NCI-H1048 (cell line): ENCODE results near the gene GIGYF2.
"Not testable (repeated sequence)": the region's sequence is repeated elsewhere in the genome, so short reads cannot be mapped to it uniquely, and the experiment has no call there.

Experiments used
- DNase-seq: peaks from one replicate; lab custom pipeline; 2025; lab: John Stamatoyannopoulos, UW

The GIGYF2 gene

GRCh38 chr2:232896111-232896510 is 199.0 kb downstream of the GIGYF2 start:
- no peak for DNase-seq

GRCh38 chr2:232896720-232897597 is 199.8 kb downstream of the GIGYF2 start:
- no peak for DNase-seq

GRCh38 chr2:232897598-232898408 is 200.7 kb downstream of the GIGYF2 start:
- no peak for DNase-seq

- DNase-seq = no peak
Measured at GRCh38 chr2:232898592-232899543, 201.7 kb downstream of the GIGYF2 start.

- no peak for DNase-seq
Measured at GRCh38 chr2:232900811-232901735, 203.9 kb downstream of the GIGYF2 start.

GRCh38 chr2:232901736-232902578 is 204.8 kb downstream of the GIGYF2 start:
- no peak for DNase-seq

- DNase-seq = no peak
Measured at GRCh38 chr2:232903989-232904388, 206.9 kb downstream of the GIGYF2 start.

- DNase-seq = not testable (repeated sequence)
Measured at GRCh38 chr2:232906867-232907717, 210.0 kb downstream of the GIGYF2 start.

- not testable (repeated sequence) for DNase-seq
Measured at GRCh38 chr2:232907718-232908085, 210.6 kb downstream of the GIGYF2 start.

GRCh38 chr2:232908695-232909094 is 211.6 kb downstream of the GIGYF2 start:
- no peak for DNase-seq
